Left colon (tissue), 2 donors: ENCODE data around the gene ANXA2R. TPM values are rescaled to one million over a fixed set of nuclear protein-coding genes. Genes with fewer than 3 reads are reported as not detected.
A peak's percentile ranks its signal among the peaks of the same experiment; 100 is the strongest.
"Not testable (repeated sequence)": the region's sequence is repeated elsewhere in the genome, so short reads cannot be mapped to it uniquely, and the experiment has no call there.

Experiments used
- ATAC-seq: fragments of 200-7000 bp; cut with Tn5 transposase; one replicate; pipeline ENCODE4 v1.9.1; 2020; ENCODE audit warnings: mild to moderate bottlenecking, moderate library complexity
- DNase-seq, 2 donors: peaks; one replicate each; pipeline ENCODE4 v3.0.0-alpha.2; 2020
- intact Hi-C, 2 donors: fragments of 100-400 bp; cut with DNase I in 1 of 2; cut with micrococcal nuclease in 1 of 2; formaldehyde crosslinking; loops; one replicate each; pipeline versions ENCODE4 v1.11.2 to v1.14.0; 2022; cut with DNase I, micrococcal nuclease
- total RNA-seq, 2 donors: library from RNA; stranded (reverse); fragmentation: NEBNext Ultra II Directional; extraction: Animal tissue kit (Norgen Biotek cat#: 25700); gene quantifications; one replicate each; pipeline ENCODE4 v1.2.1, GENCODE V29; 2021
- donor health status: DM: no; HTN: no; CAD: no.
- donor health status: DM: yes; HTN: yes; CAD: no.

ANXA2R gene
- total RNA-seq, 2 donors from 2014 or later, result 1.0 to 1.3 TPM

GRCh38 chr5:43065387-43065947 lies 25.3 kb upstream of the ANXA2R start:
- DNase-seq, result no peak
- ATAC-seq, result no peak
- intact Hi-C loops, result no loop called here

- intact Hi-C loops, result no loop called here
- ATAC-seq, result no peak
- no peak for DNase-seq
Measured at GRCh38 chr5:43063721-43064171, 23.6 kb upstream of the ANXA2R start.

- DNase-seq (no peak), ATAC-seq (no peak)
- intact Hi-C loops, result no loop called here
Measured at GRCh38 chr5:43061352-43062075, 21.4 kb upstream of the ANXA2R start.

- DNase-seq, ATAC-seq, intact Hi-C loops: not testable (repeated sequence)
Measured at GRCh38 chr5:43060020-43060419, 19.9 kb upstream of the ANXA2R start.

GRCh38 chr5:43055098-43055497 lies 15.0 kb upstream of the ANXA2R start:
- ATAC-seq, intact Hi-C loops, DNase-seq: not testable (repeated sequence)

- ATAC-seq (no peak), DNase-seq (no peak)
- intact Hi-C loops, result no loop called here
Measured at GRCh38 chr5:43051684-43052083, 11.6 kb upstream of the ANXA2R start.

- ATAC-seq (no peak), DNase-seq (no peak)
- intact Hi-C loops, result no loop called here
Measured at GRCh38 chr5:43050384-43050783, 10.3 kb upstream of the ANXA2R start.

- ATAC-seq (no peak), DNase-seq (no peak)
- intact Hi-C loops, result loop anchor here in 1 of 2 donors (10.0 kb wide), 1 partner anchor 54 kb away; no protein-coding TSS in a partner anchor
Measured at GRCh38 chr5:43049236-43049635, 9.1 kb upstream of the ANXA2R start.

- DNase-seq (no peak), ATAC-seq (no peak)
- intact Hi-C loops, result loop anchor here in 1 of 2 donors (10.0 kb wide), 1 partner anchor 52 kb away; no protein-coding TSS in a partner anchor
Measured at GRCh38 chr5:43046474-43046873, 6.4 kb upstream of the ANXA2R start.

- intact Hi-C loops, result loop anchor here in 1 of 2 donors (10.0 kb wide), 1 partner anchor 50 kb away; no protein-coding TSS in a partner anchor
- DNase-seq, result no peak
- ATAC-seq, result no peak
Measured at GRCh38 chr5:43045236-43045635, 5.1 kb upstream of the ANXA2R start.

- intact Hi-C loops, result loop anchor here in 1 of 2 donors (10.0 kb wide), 1 partner anchor 50 kb away; no protein-coding TSS in a partner anchor
- no peak for DNase-seq
- ATAC-seq, result no peak
Measured at GRCh38 chr5:43044181-43044914, 4.2 kb upstream of the ANXA2R start.

- intact Hi-C loops, result loop anchor here in 1 of 2 donors (10.0 kb wide), 1 partner anchor 49 kb away; no protein-coding TSS in a partner anchor
- ATAC-seq, result no peak
- DNase-seq, result no peak
Measured at GRCh38 chr5:43043400-43043756, 3.3 kb upstream of the ANXA2R start.

- intact Hi-C loops, result loop anchor here in 1 of 2 donors (10.0 kb wide), 1 partner anchor 48 kb away; no protein-coding TSS in a partner anchor
- DNase-seq (peak; percentile 61 to 69), ATAC-seq (peak; percentile 26)
Measured at GRCh38 chr5:43042626-43043399, 2.7 kb upstream of the ANXA2R start.

GRCh38 chr5:43042176-43042625 lies 2.1 kb upstream of the ANXA2R start:
- intact Hi-C loops, result loop anchor here in 1 of 2 donors (10.0 kb wide), 1 partner anchor 47 kb away; no protein-coding TSS in a partner anchor
- DNase-seq (peak; percentile 65 to 83), ATAC-seq (peak; percentile 49)

GRCh38 chr5:43041669-43042175 lies 1.6 kb upstream of the ANXA2R start:
- peak; percentile 54 to 71 for DNase-seq
- intact Hi-C loops, result loop anchor here in 1 of 2 donors (10.0 kb wide), 1 partner anchor 47 kb away; no protein-coding TSS in a partner anchor
- ATAC-seq, result peak; percentile 47

- ATAC-seq (peak; percentile 0), DNase-seq (peak in 1 of 2 donors; percentile 44)
- intact Hi-C loops, result loop anchor here in 1 of 2 donors (10.0 kb wide), 1 partner anchor 46 kb away; no protein-coding TSS in a partner anchor
Measured at GRCh38 chr5:43041110-43041668, 1.1 kb upstream of the ANXA2R start.

- ATAC-seq (peak; percentile 29), DNase-seq (peak; percentile 62 to 76)
- intact Hi-C loops, result loop anchor here in 1 of 2 donors (10.0 kb wide), 1 partner anchor 45 kb away; no protein-coding TSS in a partner anchor
Measured at GRCh38 chr5:43039471-43040286, 440 bp downstream of the ANXA2R start.
